KG1 (cell line): ENCODE measurements around the gene FNBP1.

Experiments
- DNase-seq: peaks from one replicate; lab custom pipeline; 2025; lab: John Stamatoyannopoulos, UW

FNBP1 gene

GRCh38 chr9:129875181-129875611 is 167.8 kb downstream of the FNBP1 start:
- DNase-seq = no peak

GRCh38 chr9:129874261-129875101 is 168.5 kb downstream of the FNBP1 start:
- no peak for DNase-seq

GRCh38 chr9:129873563-129874190 is 169.3 kb downstream of the FNBP1 start:
- no peak for DNase-seq

GRCh38 chr9:129871046-129871445 is 171.9 kb downstream of the FNBP1 start:
- DNase-seq = no peak

- no peak for DNase-seq
Observed at GRCh38 chr9:129869585-129870501, 173.1 kb downstream of the FNBP1 start.

GRCh38 chr9:129868872-129869486 is 174.0 kb downstream of the FNBP1 start:
- DNase-seq = no peak

GRCh38 chr9:129868023-129868871 is 174.7 kb downstream of the FNBP1 start:
- DNase-seq = no peak

- DNase-seq = no peak
Observed at GRCh38 chr9:129867136-129868022, 175.6 kb downstream of the FNBP1 start.

GRCh38 chr9:129866394-129867135 is 176.4 kb downstream of the FNBP1 start:
- DNase-seq = no peak

GRCh38 chr9:129865668-129866320 is 177.2 kb downstream of the FNBP1 start:
- DNase-seq = no peak

GRCh38 chr9:129864991-129865647 is 177.9 kb downstream of the FNBP1 start:
- no peak for DNase-seq

- DNase-seq = peak; percentile 90
Observed at GRCh38 chr9:129863059-129863690, 179.8 kb downstream of the FNBP1 start.

GRCh38 chr9:129861447-129861827 is 181.6 kb downstream of the FNBP1 start:
- DNase-seq = no peak

GRCh38 chr9:129860653-129861446 is 182.1 kb downstream of the FNBP1 start:
- no peak for DNase-seq

- DNase-seq = no peak
Observed at GRCh38 chr9:129858167-129858962, 184.6 kb downstream of the FNBP1 start.

- no peak for DNase-seq
Observed at GRCh38 chr9:129857207-129857606, 185.8 kb downstream of the FNBP1 start.
